Ovary (tissue), 3 donors: Measurements from ENCODE around the gene YARS1.

ENCODE experiments used
- EP300 ChIP-seq: sonication (generic); formaldehyde crosslinking; IDR thresholded peaks from one replicate; pipeline ENCODE4 v1.6.1; 2017; ENCODE audit warnings: antibody characterized with exemption
- POLR2A ChIP-seq: fragments of 450-650 bp; IDR thresholded peaks from one replicate; pipeline ENCODE4 v1.6.1; 2017; ENCODE audit warnings: antibody characterized with exemption, mild to moderate bottlenecking, moderate library complexity
- TF ChIP-seq, protein P1 (sequence below), 3 donors: fragments of 450-650 bp in 2 of 3; fragments of 200-600 bp in 1 of 3; IDR thresholded peaks; one replicate each; pipeline versions ENCODE4 v1.5.1 to v1.8.0; 2016 to 2022; ENCODE audit warnings: antibody characterized with exemption in 3 of 3, mild to moderate bottlenecking in 1 of 3
- donor health status: DM: no; HTN: no; CAD: no.

DNA sequence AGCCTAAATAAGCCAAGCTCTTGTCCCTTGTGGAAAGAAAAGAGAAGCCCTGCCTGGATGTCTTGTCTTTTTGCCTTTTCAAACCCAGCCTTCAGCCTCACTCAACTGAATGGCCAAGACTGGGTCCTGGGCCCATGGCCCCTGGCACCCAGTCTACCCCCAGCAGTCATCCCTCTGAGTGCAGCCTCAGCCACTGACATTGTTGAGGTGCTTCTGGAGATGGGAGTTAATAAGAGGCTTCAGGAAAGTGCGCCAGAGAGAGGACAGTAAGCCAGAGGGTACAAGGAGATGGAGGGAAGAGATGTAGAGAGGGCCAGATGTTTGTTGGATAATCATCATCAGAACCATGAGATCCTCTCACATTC is 46.7 kb upstream of the YARS1 start:
- TF ChIP-seq, protein P1, sequence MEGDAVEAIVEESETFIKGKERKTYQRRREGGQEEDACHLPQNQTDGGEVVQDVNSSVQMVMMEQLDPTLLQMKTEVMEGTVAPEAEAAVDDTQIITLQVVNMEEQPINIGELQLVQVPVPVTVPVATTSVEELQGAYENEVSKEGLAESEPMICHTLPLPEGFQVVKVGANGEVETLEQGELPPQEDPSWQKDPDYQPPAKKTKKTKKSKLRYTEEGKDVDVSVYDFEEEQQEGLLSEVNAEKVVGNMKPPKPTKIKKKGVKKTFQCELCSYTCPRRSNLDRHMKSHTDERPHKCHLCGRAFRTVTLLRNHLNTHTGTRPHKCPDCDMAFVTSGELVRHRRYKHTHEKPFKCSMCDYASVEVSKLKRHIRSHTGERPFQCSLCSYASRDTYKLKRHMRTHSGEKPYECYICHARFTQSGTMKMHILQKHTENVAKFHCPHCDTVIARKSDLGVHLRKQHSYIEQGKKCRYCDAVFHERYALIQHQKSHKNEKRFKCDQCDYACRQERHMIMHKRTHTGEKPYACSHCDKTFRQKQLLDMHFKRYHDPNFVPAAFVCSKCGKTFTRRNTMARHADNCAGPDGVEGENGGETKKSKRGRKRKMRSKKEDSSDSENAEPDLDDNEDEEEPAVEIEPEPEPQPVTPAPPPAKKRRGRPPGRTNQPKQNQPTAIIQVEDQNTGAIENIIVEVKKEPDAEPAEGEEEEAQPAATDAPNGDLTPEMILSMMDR (IDR thresholded peaks at IDR 0.05): no peak
- TF ChIP-seq POLR2A (no peak), EP300 (no peak)
